H1 (cell line): ENCODE data around the gene SCARB1. TPM values are rescaled to one million over a fixed set of nuclear protein-coding genes. Genes with fewer than 3 reads are reported as not detected.

Experiments used
- RAD21 ChIP-seq, 2 experiments: IDR thresholded peaks in 1 of 2; conservative IDR thresholded peaks in 1 of 2; 2 replicates each; pipeline ENCODE4 v1.6.1; 2011; ENCODE audit warnings: low read depth in 2 of 2, low read length in 2 of 2, improper control_type of control experiment in 1 of 2, inconsistent platforms in 1 of 2, mild to moderate bottlenecking in 1 of 2, moderate library complexity in 1 of 2
- RXRA ChIP-seq: IDR thresholded peaks from 2 replicates; pipeline ENCODE4 v1.6.1; 2011; ENCODE audit warnings: low read depth, mild to moderate bottlenecking, low read length, moderate library complexity; ENCODE audit not compliant: insufficient read depth
- SRF ChIP-seq: IDR thresholded peaks from 2 replicates; pipeline ENCODE4 v1.6.1; 2011; ENCODE audit warnings: mild to moderate bottlenecking, low read depth, low read length, moderate library complexity
- ZNF274 ChIP-seq: IDR thresholded peaks from 2 replicates; pipeline ENCODE4 v1.7.0; 2012; ENCODE audit warnings: low read length, borderline replicate concordance; ENCODE audit errors: extremely low read depth
- polyA plus RNA-seq, 7 experiments: library from polyadenylated mRNA; depleted of rRNA in 3 of 7; stranded (reverse) in 5 of 7; unstranded in 2 of 7; fragments of >200 nt in 5 of 7; fragments of 200-250 nt in 2 of 7; gene quantifications; 1 replicate in 5 of 7; 2 replicates in 1 of 7; 4 replicates in 1 of 7; pipeline versions ENCODE4 v1.2.1 to v1.2.3, GENCODE V29; 2011 to 2013; ENCODE audit warnings: missing spikeins in 2 of 7, mixed read lengths in 2 of 7
- total RNA-seq: library from RNA; stranded (reverse); fragmentation: NEBNext Ultra II Directional; extraction: Animal tissue kit (Norgen Biotek cat#: 25700); gene quantifications from 2 replicates; pipeline ENCODE4 v1.2.1, GENCODE V29; 2021

SCARB1 gene
- total and polyA plus RNA-seq, 2 of the 8 experiments (the other 6 are each of a cell fraction or from before 2014, with no cell fraction given): 45.3 to 57.1 TPM

DNA sequence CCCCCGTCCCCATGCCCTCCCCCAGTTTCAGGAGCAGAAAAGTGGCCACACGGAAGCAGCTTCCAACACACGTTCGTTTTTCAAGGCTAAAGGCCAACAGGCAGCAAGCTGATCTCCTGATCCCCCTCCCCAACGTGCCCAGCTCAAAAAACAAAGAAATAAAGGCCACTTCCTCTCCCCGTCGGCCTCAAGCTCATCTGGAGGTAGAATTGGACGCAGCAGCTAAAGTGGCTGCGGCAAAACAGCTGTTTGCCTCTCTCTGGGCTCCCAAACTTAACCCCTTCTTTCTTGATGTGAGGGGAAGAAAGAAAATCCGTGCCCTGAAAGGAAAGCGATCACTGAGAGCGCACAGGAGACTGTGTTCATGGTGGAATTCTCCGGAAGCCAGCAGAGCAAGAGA, 66.3 kb downstream of the SCARB1 start (continued):
- TF ChIP-seq ZNF274 (no peak), RXRA (no peak), RAD21 (IDR thresholded peaks at IDR 0.05 in 1 of 2, conservative IDR thresholded peaks at IDR 0.05 in 1 of 2; ENCODE audit: low read depth in 2 of 2, low read length in 2 of 2) (no peak), SRF (no peak)
